Keratinocyte (primary cell): ENCODE measurements around the gene TPST2. TPM values are rescaled to one million over a fixed set of nuclear protein-coding genes. Genes with fewer than 3 reads are reported as not detected.

Experiments used
- DNase-seq: peaks from one replicate; pipeline ENCODE4 v3.0.0-alpha.2; 2011; ENCODE audit warnings: low read depth, missing footprints, low spot score
- FAIRE-seq: peaks from 2 replicates; lab custom pipeline; 2011; peaks lifted over from hg19 to GRCh38; lab: Jason Lieb, UNC
- H2AFZ ChIP-seq: 2 replicates; pipeline ENCODE4 v1.6.0; 2012; ENCODE audit warnings: low read length, control low read depth, inconsistent platforms; ENCODE audit not compliant: control insufficient read depth
- H3K27ac ChIP-seq: 2 replicates; pipeline ENCODE4 v1.5.1; 2011; ENCODE audit warnings: low read length; ENCODE audit not compliant: control insufficient read depth, insufficient read depth
- H3K27me3 ChIP-seq: 3 replicates; pipeline ENCODE4 v1.6.0; 2011; ENCODE audit warnings: low read length; ENCODE audit not compliant: control insufficient read depth, insufficient read depth; ENCODE audit errors: extremely low read depth
- H3K36me3 ChIP-seq, 2 experiments: 2 replicates in 1 of 2; 3 replicates in 1 of 2; pipeline ENCODE4 v1.5.1; 2011; ENCODE audit warnings: low read length in 2 of 2, mild to moderate bottlenecking in 1 of 2; ENCODE audit not compliant: control insufficient read depth in 2 of 2, insufficient read depth in 2 of 2; ENCODE audit errors: extremely low read depth in 1 of 2
- H3K4me1 ChIP-seq: 3 replicates; pipeline ENCODE4 v1.5.1; 2011; ENCODE audit warnings: low read length; ENCODE audit not compliant: control insufficient read depth, insufficient read depth; ENCODE audit errors: extremely low read depth
- H3K4me2 ChIP-seq: 3 replicates; pipeline ENCODE4 v1.6.0; 2011; ENCODE audit warnings: low read depth, low read length; ENCODE audit not compliant: control insufficient read depth, insufficient read depth; ENCODE audit errors: extremely low read depth
- H3K4me3 ChIP-seq, 3 experiments: fragments of 200-600 bp in 1 of 3; sonication (generic) in 1 of 3; 2 replicates in 2 of 3; 3 replicates in 1 of 3; pipeline ENCODE4 v1.5.1; 2011 to 2016; ENCODE audit warnings: low read length in 3 of 3, mild to moderate bottlenecking in 3 of 3, control low read depth in 2 of 3, inconsistent platforms in 1 of 3, low read depth in 1 of 3, mixed read lengths in 1 of 3, mixed run types in 1 of 3, moderate library complexity in 1 of 3; ENCODE audit not compliant: control insufficient read depth in 2 of 3, insufficient read depth in 2 of 3; ENCODE audit errors: extremely low read depth in 1 of 3
- H3K79me2 ChIP-seq: 2 replicates; pipeline ENCODE4 v1.6.0; 2012; ENCODE audit warnings: low read length; ENCODE audit not compliant: control insufficient read depth, insufficient read depth
- H3K9ac ChIP-seq: 3 replicates; pipeline ENCODE4 v1.6.0; 2011; ENCODE audit warnings: low read length; ENCODE audit not compliant: control insufficient read depth, insufficient read depth; ENCODE audit errors: extremely low read depth
- H3K9me1 ChIP-seq: 3 replicates; pipeline ENCODE4 v1.6.0; 2011; ENCODE audit warnings: low read length; ENCODE audit not compliant: control insufficient read depth, insufficient read depth; ENCODE audit errors: extremely low read depth
- H3K9me3 ChIP-seq: 2 replicates; pipeline ENCODE4 v1.5.1; 2012; ENCODE audit warnings: low read depth, low read length; ENCODE audit not compliant: control insufficient read depth
- H4K20me1 ChIP-seq: 3 replicates; pipeline ENCODE4 v1.6.0; 2011; ENCODE audit warnings: low read length; ENCODE audit not compliant: control insufficient read depth, insufficient read depth; ENCODE audit errors: extremely low read depth
- CTCF ChIP-seq, 3 experiments: IDR thresholded peaks in 1 of 3; conservative IDR thresholded peaks in 1 of 3; optimal IDR thresholded peaks in 1 of 3; 2 replicates in 2 of 3; 3 replicates in 1 of 3; pipeline versions ENCODE3 to v1.5.1; 2011; ENCODE audit warnings: low read length in 3 of 3, mild to moderate bottlenecking in 3 of 3, moderate library complexity in 2 of 3, control low read depth in 1 of 3, inconsistent platforms in 1 of 3; ENCODE audit not compliant: insufficient read depth in 2 of 3; ENCODE audit errors: extremely low read depth in 1 of 3
- EZH2 ChIP-seq: IDR thresholded peaks from one replicate; pipeline ENCODE4 v1.6.1; 2012; ENCODE audit warnings: inconsistent platforms, mild to moderate bottlenecking, low read length, moderate library complexity
- dilution Hi-C: fragments of 300-500 bp; cut with MboI; formaldehyde crosslinking; loops from one replicate; pipeline ENCODE4 v1.7.0; 2020; ENCODE audit warnings: low sequenced_read_pairs; ENCODE audit not compliant: extremely low pct_ligation_motif_present
- polyA plus RNA-seq, 5 experiments: library from polyadenylated mRNA; depleted of rRNA in 3 of 5; stranded (reverse) in 3 of 5; stranded (forward) in 1 of 5; unstranded in 1 of 5; fragments of >200 nt; gene quantifications; 1 replicate in 1 of 5; 2 replicates in 3 of 5; 3 replicates in 1 of 5; pipeline versions ENCODE4 v1.2.1 to v1.2.3, GENCODE V29; 2011 to 2012; ENCODE audit warnings: missing spikeins in 2 of 5, low read depth in 1 of 5, low replicate concordance in 1 of 5

TPST2 gene
- polyA plus RNA-seq, 1 donor (not counting 4 experiments of a cell fraction or from before 2014, with no cell fraction given): 22.4 TPM

- H3K9ac ChIP-seq: no peak overlapping the region
- no peaks in the 10 kb centered on the region for H3K9me3 ChIP-seq
- H3K4me2 ChIP-seq: no peak overlapping the region
- H3K27me3 ChIP-seq: no peaks in the 10 kb centered on the region
- H3K9me1 ChIP-seq: no peaks in the 10 kb centered on the region
- peaks cover 3 to 39% of the 10 kb centered on the region in 2 experiments for H3K36me3 ChIP-seq
- no peak overlapping the region for H3K4me3 ChIP-seq
- no peak overlapping the region for H2AFZ ChIP-seq
- no peak for TF ChIP-seq CTCF (optimal IDR thresholded peaks at IDR 0.05 in 1 of 3, IDR thresholded peaks at IDR 0.05 in 1 of 3, conservative IDR thresholded peaks at IDR 0.05 in 1 of 3; ENCODE audit: extremely low read depth in 1 of 3, insufficient read depth in 2 of 3, low read length in 3 of 3)
- no peak for TF ChIP-seq EZH2
- dilution Hi-C loops: no loop called here
- no peaks in the 10 kb centered on the region for H4K20me1 ChIP-seq
- FAIRE-seq (no peak), DNase-seq (no peak)
- H3K4me1 ChIP-seq: peaks cover 61% of the 10 kb centered on the region
- H3K79me2 ChIP-seq: peaks cover 12% of the 10 kb centered on the region
- H3K27ac ChIP-seq: no peak overlapping the region
Measured at GRCh38 chr22:26477341-26477731, 112.6 kb downstream of the TPST2 start.

- Histone ChIP-seq H3K4me2 (no peak overlapping the region), H3K36me3 (peaks cover 3 to 44% of the 10 kb centered on the region in 2 experiments), H3K79me2 (peaks cover 12% of the 10 kb centered on the region), H2AFZ (no peak overlapping the region), H3K4me1 (peaks cover 61% of the 10 kb centered on the region), H3K4me3 (no peak overlapping the region), H3K9me1 (no peaks in the 10 kb centered on the region), H4K20me1 (no peaks in the 10 kb centered on the region), H3K9me3 (no peaks in the 10 kb centered on the region), H3K27ac (no peak overlapping the region), H3K9ac (no peak overlapping the region), H3K27me3 (no peaks in the 10 kb centered on the region)
- FAIRE-seq: peak; percentile 29
- no peak for DNase-seq
- TF ChIP-seq EZH2 (no peak), CTCF (optimal IDR thresholded peaks at IDR 0.05 in 1 of 3, IDR thresholded peaks at IDR 0.05 in 1 of 3, conservative IDR thresholded peaks at IDR 0.05 in 1 of 3; ENCODE audit: extremely low read depth in 1 of 3, insufficient read depth in 2 of 3, low read length in 3 of 3) (no peak)
- dilution Hi-C loops: no loop called here
Measured at GRCh38 chr22:26476705-26477340, 113.1 kb downstream of the TPST2 start.
